ENCODE results near the gene PTPRD.

Gene PTPRD

DNA sequence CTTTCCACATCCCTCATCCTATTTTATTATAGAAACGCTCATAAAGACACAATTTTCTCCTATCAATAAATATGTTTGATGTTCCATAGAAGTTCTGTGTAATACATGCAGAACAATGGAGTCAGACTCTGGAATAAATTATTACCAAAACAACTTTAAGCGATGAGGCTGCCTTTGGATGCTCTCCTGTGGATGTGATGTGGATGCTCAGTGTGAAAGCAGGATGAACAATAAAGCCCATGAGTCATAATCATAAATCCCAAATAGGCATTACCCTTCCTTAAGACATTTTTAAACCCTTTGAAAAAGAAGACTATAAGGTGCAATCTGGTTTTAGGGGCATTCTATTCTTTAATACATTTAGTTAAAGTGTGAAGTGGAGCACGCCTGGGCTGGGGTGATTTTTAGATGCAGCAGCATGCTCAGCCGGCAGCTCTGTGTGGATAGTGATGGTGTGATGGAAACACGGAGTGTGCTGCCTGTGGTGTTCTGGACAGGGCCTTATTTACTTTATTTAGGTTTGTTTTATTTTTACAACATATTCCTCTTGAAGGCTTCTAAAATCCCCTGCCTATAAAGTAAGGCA, 991.4 kb downstream of the PTPRD start:
- DNase-seq (ENCODE audit: low read depth in 2 of 3, low spot score in 1 of 3) = no peak

DNA sequence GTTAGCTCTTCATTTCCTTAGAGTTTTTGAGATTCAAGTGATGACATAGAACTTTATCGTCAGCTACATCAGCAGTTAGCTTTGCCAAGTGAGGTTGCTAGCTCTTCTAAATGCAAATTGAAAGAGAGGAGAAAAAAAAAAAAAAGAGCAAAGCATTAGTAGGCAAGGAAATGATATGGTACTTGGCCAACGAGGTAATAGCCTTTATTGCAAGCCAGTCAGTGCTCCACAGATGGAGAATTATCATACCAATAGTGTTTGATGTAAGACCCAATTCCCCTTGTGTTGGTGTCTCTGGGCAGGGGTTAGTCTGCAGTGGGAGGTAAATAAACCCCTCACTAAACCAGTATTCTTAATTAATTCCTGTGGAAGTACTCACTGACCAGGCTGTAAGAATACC, 992.1 kb downstream of the PTPRD start:
- DNase-seq (ENCODE audit: low read depth in 2 of 3, low spot score in 1 of 3) = no peak

DNA sequence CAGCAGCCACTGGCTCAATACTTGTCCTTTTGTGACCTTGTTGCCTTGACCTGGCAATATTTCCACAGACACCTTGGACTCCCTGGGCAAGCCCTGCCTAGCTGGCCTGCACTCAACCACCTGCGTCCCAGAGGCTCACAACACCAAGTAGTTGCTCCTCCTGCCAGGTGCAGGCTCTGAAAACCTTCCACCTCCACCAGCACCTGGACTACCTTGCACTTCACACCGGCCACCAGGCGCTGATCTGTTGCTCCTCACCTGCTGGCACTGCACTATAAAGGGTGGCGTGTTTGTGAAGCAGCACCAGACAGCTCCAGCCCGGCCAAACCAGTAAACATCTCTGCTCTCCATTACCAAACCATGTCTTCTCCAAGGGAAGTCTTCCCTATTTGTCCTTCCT, 997.7 kb downstream of the PTPRD start:
- DNase-seq (ENCODE audit: low read depth in 2 of 3, low spot score in 1 of 3) = no peak

DNA sequence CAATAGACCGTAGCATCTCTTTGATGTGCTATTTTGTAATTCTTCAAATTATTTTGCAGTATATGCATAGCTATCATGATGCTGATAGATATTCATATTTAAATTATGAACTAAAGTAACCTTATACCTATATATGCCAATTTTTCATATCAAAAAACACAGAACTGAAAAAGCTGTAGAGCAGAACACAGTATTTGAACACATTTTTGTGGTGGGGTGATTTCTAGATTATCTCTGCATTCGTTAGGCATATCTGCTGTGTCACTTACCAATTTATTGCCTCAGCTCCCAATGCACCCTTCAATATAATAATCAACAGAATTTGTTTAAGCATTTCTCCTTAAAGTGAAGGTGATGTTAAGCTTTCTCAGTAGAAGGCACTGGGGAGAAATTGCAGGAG, 998.2 kb downstream of the PTPRD start:
- DNase-seq (ENCODE audit: low read depth in 2 of 3, low spot score in 1 of 3) = no peak

DNA sequence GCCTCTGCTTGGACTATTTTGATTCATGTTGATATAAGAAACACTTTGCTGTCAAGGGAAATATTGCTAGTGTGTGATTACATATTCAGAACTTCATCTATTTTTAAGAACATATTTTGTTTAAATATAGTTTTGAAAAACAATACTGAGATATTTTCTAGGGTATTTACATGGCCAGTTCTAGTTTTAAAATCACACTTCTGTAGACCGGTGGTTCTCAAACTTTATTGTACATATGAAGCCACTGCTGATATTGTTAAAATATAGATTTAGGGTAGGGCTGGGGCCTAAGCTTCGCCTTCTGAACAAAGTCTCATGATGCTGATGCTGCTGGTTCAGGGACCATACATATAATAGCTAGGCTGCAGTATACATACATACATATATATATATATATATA, 1000.0 kb downstream of the PTPRD start:
- no peak for DNase-seq (ENCODE audit: low read depth in 2 of 3, low spot score in 1 of 3)

DNA sequence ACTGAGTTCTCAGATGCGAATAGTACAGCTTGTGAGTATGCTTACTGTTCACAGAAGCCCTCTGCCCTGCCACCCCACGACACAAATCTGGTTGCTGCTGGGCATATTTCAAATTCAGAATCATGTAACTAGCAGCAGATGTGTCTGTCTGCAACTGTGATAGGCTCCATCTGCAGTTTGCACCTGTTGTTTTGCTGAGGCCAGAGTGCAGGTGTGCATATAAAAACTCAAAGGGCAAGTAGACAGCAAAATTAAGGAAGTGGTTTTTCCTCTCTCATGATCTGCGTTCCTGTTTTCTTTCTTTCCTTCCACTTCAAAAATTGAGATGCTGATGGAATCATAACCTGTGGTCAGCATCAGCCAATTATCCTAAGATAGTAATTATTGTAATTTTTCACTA, 1000.5 kb downstream of the PTPRD start:
- no peak for DNase-seq (ENCODE audit: low read depth in 2 of 3, low spot score in 1 of 3)

DNA sequence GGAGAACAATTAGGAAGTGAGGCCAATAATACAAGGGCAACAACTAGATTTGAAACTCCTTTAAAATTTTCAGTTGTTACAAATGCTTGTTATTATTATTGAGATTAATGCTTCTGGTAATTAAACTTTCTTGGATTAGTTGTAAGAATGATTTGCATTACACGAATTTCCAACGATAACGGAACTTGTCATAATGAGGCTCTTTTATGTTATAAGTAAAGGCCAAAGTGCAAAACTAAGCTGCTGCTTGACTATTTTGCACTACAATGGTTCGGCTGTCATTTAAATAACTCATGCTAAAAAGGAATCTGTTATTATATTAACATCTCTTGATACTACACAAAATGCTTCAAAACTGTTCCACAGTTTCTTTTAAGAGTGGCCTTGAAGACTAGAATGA, 1007.1 kb downstream of the PTPRD start:
- DNase-seq (ENCODE audit: low read depth in 2 of 3, low spot score in 1 of 3) = no peak

DNA sequence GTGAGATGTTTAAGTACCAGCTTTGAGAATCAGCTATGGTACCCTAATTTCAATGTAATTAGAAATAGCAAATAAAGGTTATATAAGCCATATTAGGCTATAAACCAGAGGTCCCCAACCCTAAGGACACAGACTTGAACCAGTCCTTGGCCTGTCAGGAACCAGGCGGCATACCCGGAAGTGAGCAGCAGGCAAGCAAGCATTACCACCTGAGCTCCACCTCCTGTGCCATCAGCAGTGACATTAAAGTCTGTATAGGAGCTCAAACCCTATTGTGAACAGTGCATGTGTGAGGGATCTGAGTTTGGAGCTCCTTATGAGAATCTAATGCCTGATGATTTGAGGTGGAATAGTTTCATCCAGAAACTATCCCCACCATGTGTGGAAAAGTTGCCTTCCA, 1009.5 kb downstream of the PTPRD start:
- no peak for DNase-seq (ENCODE audit: low read depth in 2 of 3, low spot score in 1 of 3)

DNA sequence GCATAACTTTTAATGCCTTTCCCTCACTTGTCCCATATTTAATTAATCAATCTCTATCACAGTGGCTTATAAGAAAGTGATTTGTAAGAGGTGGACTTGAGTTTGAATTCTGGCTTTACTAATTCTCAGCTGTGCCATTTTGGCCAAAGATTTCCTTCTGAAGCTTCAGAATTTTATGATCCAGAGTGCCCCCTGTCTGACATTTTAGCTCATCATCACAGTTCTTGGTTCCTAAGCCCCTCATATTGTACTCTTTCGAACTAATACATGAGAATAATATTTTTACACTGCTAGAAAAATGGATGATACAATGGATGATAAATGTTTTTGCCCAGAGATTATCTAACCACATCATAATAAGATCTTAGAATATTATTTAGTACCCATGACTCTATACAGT, 1014.1 kb downstream of the PTPRD start:
- DNase-seq (ENCODE audit: low read depth in 2 of 3, low spot score in 1 of 3) = no peak

DNA sequence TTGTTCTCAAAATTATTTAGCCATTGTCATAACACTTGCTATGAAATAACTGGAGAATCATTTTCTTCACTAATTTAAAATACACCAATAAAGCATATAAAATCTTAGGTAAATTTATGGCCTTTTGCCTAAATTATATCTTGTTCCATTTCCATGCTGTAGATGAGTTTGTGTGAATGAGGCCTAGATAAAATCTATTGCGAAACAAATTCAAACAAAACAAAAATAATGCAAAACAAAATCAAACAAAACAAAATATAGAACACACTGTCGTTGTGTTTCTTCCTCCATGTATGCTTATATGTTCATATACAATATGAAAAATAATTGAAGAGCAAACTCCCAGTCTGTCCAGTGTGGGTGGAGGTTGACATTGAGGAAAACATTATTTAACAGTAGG, 1020.7 kb downstream of the PTPRD start:
- DNase-seq (ENCODE audit: low read depth in 2 of 3, low spot score in 1 of 3) = no peak

DNA sequence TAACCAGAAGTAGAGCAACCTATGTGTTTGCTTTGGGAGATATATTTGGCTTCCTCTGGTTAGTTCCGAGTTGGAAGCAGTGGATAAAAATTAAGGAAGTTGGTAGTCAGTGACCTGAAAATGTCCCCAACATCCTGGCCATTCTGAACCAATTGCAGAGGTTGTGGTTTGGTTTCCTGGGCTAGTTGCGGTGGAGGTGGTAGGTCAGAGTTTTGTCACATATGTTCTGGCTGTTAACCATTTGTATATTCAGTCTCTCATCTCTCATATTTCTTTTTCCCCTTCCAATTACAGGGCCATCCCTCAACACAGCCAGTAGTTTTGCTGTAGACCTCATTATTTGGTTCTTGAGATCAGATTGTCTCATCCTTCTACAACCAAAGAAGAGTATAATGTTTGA, 1026.9 kb downstream of the PTPRD start:
- no peak for DNase-seq (ENCODE audit: low read depth in 2 of 3, low spot score in 1 of 3)

DNA sequence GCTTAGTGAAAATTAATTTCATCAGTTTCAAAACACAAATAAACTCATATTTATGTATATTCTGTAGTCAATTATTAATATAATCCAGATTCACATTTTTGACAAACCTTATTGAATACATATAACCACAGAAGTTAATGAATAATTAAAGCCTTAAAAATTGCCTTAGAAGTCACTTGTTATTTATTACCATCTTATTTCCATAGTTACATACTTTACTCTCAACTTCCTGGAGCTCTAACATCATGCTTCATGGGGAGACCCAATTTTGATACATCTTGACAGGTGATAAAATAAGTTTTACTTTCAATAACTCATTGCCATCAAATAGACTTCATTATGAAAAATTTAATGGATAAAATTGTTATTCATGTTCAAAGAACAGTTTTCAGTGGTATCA, 1038.7 kb downstream of the PTPRD start:
- DNase-seq (ENCODE audit: low read depth in 2 of 3, low spot score in 1 of 3) = no peak

DNA sequence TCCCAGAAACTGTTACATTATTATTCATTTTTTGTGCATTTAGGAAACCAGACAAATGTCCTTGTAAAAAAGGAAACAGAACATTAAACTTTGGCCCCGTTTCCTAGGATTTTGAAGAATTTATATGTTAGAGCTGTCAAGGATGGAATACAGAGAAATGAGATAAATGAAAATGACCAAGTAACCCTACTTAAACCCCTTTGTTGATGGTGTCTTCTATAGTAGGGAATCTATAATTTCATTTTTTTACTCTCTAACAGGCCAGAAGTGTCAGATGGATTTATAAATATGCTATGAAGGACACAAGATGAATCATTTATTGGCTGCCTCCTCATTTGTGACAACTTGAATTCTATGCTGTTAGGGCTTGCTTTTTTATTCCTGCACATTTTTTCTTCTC, 1047.1 kb downstream of the PTPRD start:
- DNase-seq (ENCODE audit: low read depth in 2 of 3, low spot score in 1 of 3) = no peak

DNA sequence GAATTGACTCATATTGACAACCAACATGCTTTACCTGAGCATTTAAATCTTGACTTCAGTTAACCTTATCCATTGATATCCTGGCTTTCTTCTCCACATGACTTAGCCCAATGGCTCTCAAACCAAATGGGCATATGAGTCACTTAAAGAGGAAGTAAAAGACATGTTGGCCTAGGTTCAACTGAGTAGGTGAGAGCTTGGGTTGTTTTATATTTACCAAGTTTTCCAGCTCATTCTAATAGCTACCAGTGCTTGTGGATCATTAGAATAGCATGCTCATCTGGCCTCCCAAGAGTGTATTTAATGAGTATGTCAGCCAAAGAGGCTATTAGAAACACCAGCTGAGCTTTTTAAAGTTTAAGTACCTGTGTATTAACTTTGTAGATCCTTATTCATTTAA, 1049.0 kb downstream of the PTPRD start:
- no peak for DNase-seq (ENCODE audit: low read depth in 2 of 3, low spot score in 1 of 3)

DNA sequence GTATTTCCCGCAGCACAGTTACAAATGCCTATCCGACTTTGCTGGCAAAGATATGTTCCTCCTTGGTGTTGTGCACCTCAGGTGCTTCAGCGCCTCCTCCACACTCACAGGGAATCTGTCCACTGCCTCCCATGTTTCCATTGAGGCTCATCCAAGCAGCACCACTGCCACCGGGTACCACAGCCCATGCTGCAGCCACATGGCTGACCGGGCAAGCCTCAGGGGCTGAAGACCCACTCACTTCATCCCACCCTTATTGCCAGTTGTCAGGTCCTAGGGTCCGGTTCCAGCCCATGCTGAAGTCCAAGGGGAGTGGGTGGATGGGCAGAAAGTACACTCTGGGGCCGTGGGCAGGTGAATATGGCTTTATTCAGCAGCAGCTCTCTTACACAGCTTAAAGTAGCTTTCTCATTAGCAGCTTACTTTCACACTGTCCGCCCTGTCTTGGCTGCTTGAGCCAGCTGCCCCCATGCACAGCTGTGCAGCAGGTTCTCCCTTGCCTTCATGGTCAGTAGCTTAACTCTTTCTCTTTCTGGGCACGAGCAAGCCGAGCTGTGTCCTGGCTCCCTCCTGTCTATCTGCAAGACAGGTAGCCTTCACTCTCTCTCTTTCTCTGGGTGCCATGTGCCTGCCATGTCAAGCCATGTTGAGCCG, 1052.3 kb downstream of the PTPRD start:
- no peak for DNase-seq (ENCODE audit: low read depth in 2 of 3, low spot score in 1 of 3)

DNA sequence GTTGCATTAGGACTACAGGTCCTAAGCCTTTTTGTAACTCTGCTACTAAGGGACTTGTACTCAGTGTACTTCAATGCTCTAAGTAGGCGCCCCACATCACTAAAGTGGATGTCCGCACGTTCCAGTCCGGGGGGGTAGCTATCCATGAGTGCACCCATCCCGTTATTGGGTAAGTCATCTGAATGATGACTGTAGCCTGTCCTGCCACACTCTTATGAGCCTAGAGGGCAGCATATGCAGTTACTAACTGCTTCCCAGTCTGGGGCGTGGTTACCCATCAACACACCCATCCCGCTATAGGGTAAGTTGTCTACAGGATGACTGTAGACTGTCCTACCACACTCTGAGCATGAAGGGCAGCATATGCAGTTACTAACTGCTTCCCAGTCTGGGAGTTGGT, 1053.9 kb downstream of the PTPRD start:
- no peak for DNase-seq (ENCODE audit: low read depth in 2 of 3, low spot score in 1 of 3)

DNA sequence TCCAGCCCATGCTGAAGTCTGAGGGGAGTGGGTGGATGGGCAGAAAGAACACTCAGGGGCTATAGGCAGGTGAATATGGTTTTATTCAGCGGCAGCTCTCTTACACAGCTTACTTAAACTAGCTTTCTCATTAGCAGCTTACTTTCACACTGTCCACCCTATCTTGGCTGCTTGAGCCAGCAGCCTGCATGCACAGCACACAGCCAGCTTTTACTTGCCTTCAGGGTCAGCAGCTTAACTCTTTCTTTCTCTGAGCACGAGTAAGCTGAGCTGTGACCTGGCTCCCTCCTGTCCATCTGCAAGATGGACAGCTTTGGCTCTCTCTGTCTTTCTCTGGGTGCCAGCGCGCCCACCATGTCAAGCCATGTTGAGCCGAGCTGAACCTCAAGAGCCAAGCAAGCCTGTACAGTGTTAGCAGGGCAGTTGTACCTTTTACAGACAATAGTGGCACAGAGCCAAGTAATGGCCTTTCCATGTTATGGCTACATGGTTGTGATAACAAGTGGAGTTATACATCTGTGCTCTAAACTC, 1054.9 kb downstream of the PTPRD start:
- DNase-seq (ENCODE audit: low read depth in 2 of 3, low spot score in 1 of 3) = no peak

DNA sequence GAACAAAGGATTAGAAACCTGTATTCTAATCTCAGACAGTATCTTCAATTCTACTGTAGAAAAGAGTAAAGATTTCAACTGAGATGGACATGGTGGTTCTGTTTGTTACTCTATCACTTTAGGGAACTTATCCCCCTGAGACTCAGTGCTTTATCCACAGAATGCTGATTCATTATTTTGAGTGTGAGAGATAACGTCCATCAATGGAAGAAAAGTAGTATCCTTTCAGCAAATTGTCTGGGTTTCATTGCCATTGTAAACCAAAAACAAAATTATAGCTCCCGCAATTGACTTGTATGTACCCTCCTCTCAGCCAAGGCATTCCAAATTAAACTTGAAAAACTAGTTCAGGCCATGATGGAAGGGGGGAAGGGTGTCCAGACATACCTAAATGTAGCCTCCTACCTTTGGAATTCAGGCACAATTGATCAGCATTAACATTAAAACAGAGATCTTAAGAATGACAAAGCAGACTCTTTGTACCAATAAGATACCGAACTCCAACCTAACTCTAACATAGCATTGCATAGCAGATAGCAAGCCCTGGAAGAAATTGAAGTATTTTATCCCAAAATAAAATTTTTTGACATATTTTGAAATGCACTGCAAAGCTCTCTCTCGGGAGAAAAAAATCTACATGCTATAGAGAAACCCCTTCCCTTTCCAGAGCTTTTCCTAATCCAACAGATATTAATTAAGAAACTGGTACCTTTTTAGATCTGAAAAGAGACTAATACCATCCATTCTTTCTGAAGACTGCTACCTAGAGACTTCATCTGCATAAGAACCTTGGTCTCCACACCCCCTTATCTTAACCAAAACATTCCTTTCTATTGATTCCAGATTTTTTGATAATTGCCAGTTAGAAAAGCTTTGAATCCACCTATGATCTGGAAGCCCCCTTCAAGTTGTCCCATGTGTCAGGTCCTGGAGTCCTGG, 1055.7 kb downstream of the PTPRD start:
- DNase-seq (ENCODE audit: low read depth in 2 of 3, low spot score in 1 of 3) = no peak

DNA sequence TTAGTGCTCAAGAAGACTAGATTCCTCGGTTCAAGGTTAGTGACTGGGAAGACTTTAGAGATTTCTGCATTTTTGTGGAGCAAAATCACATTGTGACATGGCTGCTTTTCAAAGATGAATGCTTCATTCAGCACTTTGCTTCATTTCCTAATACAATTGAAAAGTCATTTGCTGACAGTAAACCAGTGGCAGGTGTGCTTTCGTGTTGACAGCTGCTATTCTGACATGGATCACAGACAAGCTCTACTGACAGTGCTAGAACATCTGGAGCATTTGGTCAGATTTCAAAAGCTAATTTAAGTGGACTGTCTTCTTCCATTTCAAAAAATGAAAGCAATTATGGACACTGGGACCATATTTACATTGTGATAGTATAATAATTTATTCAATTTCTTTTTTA, 1060.1 kb downstream of the PTPRD start:
- no peak for DNase-seq (ENCODE audit: low read depth in 2 of 3, low spot score in 1 of 3)

DNA sequence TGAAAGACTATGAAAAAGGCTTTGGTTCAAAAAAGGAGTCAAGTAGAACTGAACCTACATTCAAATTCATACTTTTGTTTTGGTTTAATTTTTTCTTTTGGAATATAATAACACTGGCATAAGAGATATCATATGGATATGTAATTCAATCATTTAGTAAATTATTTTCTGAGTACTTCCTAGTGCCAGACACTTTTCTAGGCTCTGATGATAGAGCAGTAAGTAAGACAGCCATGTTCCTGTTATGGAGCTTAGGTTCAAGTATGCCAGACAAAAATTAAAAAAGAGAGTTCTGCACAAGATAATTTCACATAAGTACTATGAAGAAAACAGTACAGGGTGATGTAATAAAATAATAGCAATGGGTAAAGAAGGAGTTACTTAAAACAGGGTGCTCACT, 1074.0 kb downstream of the PTPRD start:
- DNase-seq (ENCODE audit: low read depth in 2 of 3, low spot score in 1 of 3) = no peak

DNA sequence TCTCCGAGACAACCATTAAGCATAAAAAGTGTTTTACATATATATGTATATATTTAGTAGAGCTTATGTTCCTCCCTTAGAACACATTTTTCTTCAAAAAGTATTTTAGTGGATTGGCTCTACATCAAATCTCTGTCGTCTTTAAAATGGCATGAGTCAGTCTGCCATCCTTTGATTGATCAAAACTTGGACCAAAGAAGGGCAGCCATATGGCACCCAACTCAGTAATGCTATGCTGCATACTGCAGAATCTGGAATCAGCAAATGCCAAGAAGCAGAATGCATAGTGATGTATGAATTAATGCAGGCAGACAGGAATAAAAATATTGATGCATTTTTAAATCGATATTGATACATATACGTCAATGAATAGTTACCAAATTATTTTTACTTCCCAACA, 1074.4 kb downstream of the PTPRD start:
- no peak for DNase-seq (ENCODE audit: low read depth in 2 of 3, low spot score in 1 of 3)

DNA sequence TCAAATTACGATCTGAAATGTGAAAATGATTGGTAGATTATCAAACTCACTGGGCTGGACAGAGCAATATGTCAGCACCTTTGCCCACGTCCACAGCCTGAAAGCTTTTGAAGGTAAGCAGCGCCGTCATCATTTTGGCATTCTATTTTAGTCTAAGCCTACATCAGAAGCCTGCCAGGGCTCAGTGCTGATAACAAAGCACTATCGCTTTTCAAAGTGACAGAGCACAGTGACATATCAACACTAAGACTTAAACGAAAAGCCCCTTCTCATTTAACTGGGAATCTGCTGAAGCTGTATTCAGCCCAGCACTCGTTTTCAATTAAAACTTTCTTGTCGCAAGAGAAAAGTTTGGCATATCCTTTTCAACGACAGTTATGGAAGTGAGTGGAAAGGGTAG, 1076.3 kb downstream of the PTPRD start:
- no peak for DNase-seq (ENCODE audit: low read depth in 2 of 3, low spot score in 1 of 3)
